Spleen (tissue), 7 donors: ENCODE data around the gene LRRC3.

ENCODE experiments used
- CTCF ChIP-seq, 11 experiments: fragments of 200-600 bp in 7 of 11; fragments of 450-650 bp in 4 of 11; sonication (generic) in 4 of 11; IDR thresholded peaks in 8 of 11; conservative IDR thresholded peaks in 3 of 11; 1 replicate in 7 of 11; 2 replicates in 4 of 11; pipeline versions ENCODE4 v1.4.0 to v1.8.0; 2016 to 2021; ENCODE audit warnings: antibody characterized with exemption in 11 of 11, inconsistent platforms in 4 of 11, mild to moderate bottlenecking in 1 of 11
- POLR2A ChIP-seq, 3 donors: fragments of 450-650 bp; IDR thresholded peaks; one replicate each; pipeline ENCODE4 v1.5.1; 2017; ENCODE audit warnings: antibody characterized with exemption in 3 of 3, mild to moderate bottlenecking in 1 of 3
- POLR2AphosphoS5 ChIP-seq, 3 donors: sonication (generic); formaldehyde crosslinking; IDR thresholded peaks; one replicate each; pipeline ENCODE4 v1.5.1; 2017; ENCODE audit warnings: antibody characterized with exemption in 3 of 3
- donor health status: DM: no; HTN: no; CAD: no; lungs with moderate emphysema.
- donor health status: DM: no; HTN: no; CAD: no.
- donor health status: DM: no; HTN: no; CAD: no.

GRCh38 chr21:44464351-44464750 is 9.0 kb downstream of the LRRC3 start:
- no peak for TF ChIP-seq CTCF (IDR thresholded peaks at IDR 0.05 in 8 of 11, conservative IDR thresholded peaks at IDR 0.05 in 3 of 11)
- TF ChIP-seq POLR2AphosphoS5 (IDR thresholded peaks at IDR 0.05): no peak
- no peak for TF ChIP-seq POLR2A (IDR thresholded peaks at IDR 0.05)
